ENCODE results near the gene SPDYE16.
"Not testable (repeated sequence)": the region's sequence is repeated elsewhere in the genome, so short reads cannot be mapped to it uniquely, and the experiment has no call there.

SPDYE16 gene

DNA sequence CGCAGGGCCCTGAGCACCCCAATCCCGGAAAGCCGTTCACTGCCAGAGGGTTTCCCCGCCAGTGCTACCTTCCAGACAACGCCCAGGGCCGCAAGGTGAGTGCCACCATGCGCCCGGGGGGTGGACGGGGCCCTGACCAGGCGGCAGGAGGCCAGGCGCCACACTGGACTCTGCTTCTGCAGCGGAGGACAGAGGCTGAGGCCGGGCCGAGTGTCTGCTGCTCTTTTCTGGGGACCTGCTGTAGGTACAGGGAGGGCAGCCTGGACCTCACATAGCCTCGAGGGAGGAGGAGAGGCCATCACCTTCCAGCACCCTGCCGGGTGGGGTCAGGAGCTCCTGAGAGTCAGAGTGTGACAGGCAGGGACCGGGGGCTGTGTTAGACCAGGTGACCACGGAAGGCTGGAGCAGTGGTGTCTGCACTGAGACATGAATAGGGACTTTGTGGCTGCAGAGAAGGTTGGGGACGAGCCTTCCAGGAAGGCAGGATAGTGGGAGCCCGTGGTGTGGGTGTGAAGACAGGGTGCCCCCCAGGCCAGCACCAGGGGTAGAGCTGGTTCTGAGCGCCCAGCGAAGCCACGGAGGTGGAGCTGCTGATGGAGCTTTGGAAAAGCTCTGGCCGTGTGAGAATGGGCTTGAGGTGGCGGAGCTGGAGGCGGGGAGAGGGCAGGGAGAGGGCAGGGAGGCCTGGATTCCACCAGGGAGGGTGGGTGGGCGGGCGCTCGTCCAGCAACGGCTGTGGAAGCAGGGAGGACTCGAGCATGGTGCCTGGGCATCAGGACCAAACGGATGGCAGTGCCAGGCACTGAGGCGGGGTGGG, 38.5 kb downstream of the SPDYE16 start:
- not testable (repeated sequence) for DNase-seq

- DNase-seq, result not testable (repeated sequence)
Observed at GRCh38 chr7:76503244-76503643, 39.9 kb downstream of the SPDYE16 start.

GRCh38 chr7:76502836-76503235, 40.3 kb downstream of the SPDYE16 start:
- not testable (repeated sequence) for DNase-seq

- not testable (repeated sequence) for DNase-seq
Observed at GRCh38 chr7:76502224-76502623, 40.9 kb downstream of the SPDYE16 start.

- not testable (repeated sequence) for DNase-seq
Observed at GRCh38 chr7:76499924-76500241, 43.2 kb downstream of the SPDYE16 start.

- DNase-seq, result not testable (repeated sequence)
Observed at GRCh38 chr7:76499201-76499923, 43.7 kb downstream of the SPDYE16 start.

DNA sequence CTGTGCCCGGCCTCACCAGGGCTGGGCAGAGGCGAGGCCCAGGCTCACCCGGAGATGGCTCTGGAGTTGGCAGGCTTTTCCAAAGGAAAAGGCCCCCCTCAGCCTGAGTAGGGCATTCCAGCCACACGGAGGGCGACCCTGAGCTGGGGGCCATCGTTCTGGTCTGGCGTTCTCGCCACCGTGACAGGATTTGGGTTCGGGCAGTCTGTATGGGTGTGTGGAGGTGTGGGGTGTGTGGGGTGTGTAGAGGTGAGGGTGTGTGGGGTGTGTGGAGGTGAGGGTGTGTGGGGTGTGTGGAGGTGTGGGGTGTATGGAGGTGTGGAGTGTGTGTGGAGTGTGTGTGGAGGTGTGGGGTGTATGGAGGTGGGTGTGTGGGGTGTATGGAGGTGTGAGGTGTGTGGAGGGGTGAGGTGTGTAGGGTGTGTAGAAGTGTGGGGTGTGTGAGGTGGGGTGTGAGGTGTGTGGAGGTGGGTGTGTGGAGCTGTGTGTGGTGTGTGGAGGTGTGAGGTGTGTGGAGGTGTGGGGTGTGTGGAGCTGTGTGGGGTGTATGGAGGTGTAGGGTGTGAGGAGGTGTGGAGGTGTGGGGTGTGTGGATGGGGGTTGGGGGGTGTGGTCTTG, 44.4 kb downstream of the SPDYE16 start:
- DNase-seq, result not testable (repeated sequence)

- DNase-seq, result not testable (repeated sequence)
Observed at GRCh38 chr7:76497918-76498582, 45.0 kb downstream of the SPDYE16 start.

DNA sequence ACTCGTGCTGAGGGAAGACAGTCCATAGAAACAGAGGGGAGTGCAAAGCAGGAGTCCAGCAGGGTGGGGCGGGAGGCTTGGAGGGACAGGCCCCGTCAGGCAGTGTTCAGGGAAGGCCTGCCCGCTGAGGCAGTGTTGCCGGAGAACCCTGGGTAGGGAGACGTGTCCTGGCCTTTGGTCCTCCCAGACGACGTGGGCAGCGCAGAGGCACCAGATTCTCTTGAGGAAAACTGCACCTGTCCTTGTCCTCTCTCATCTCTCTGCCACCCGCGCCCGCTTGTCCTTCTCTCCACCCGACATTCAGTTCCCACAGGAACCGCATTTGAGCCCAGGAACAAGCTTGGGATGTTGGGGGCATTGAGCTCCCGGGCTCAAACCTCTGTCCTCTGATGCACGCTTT, 47.4 kb downstream of the SPDYE16 start:
- DNase-seq, result not testable (repeated sequence)

GRCh38 chr7:76492139-76492538, 51.0 kb downstream of the SPDYE16 start:
- not testable (repeated sequence) for DNase-seq

GRCh38 chr7:76487969-76488368, 55.1 kb downstream of the SPDYE16 start:
- DNase-seq, result not testable (repeated sequence)

GRCh38 chr7:76486618-76487017, 56.5 kb downstream of the SPDYE16 start:
- not testable (repeated sequence) for DNase-seq

- not testable (repeated sequence) for DNase-seq
Observed at GRCh38 chr7:76485822-76486610, 57.1 kb downstream of the SPDYE16 start.

GRCh38 chr7:76484456-76484855, 58.6 kb downstream of the SPDYE16 start:
- not testable (repeated sequence) for DNase-seq

- DNase-seq, result not testable (repeated sequence)
Observed at GRCh38 chr7:76483081-76483480, 60.0 kb downstream of the SPDYE16 start.

DNA sequence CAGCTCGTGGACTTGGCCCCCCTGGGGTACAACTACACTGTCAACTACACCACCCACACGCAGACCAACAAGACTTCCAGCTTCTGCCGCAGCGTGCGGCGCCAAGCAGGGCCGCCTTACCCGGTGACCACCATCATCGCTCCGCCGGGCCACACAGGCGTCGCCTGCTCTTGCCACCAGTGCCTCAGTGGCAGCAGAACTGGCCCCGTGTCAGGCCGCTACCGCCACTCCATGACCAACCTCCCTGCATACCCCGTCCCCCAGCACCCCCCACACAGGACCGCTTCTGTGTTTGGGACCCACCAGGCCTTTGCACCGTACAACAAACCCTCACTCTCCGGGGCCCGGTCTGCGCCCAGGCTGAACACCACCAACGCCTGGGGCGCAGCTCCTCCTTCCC, 60.4 kb downstream of the SPDYE16 start:
- not testable (repeated sequence) for DNase-seq
